Lower leg skin (tissue), 4 donors: ENCODE data around the gene AREG. TPM values are rescaled to one million over a fixed set of nuclear protein-coding genes. Genes with fewer than 3 reads are reported as not detected.

Experiments
- DNase-seq, 2 donors: peaks; one replicate each; pipeline ENCODE4 v3.0.0-alpha.2; 2019; ENCODE audit warnings: low spot score in 2 of 2
- H3K4me3 ChIP-seq: fragments of 200-600 bp; sonication (generic); 2 replicates; pipeline ENCODE4 v1.5.1; 2017; ENCODE audit warnings: mild to moderate bottlenecking, low read depth; ENCODE audit not compliant: poor library complexity, severe bottlenecking
- CTCF ChIP-seq, 3 donors: fragments of 450-650 bp; IDR thresholded peaks; one replicate each; pipeline ENCODE4 v1.5.1; 2016; ENCODE audit warnings: antibody characterized with exemption in 3 of 3, mild to moderate bottlenecking in 3 of 3, moderate library complexity in 2 of 3
- POLR2A ChIP-seq, 2 donors: fragments of 450-650 bp; IDR thresholded peaks; one replicate each; pipeline ENCODE4 v1.6.1; 2016 to 2017; ENCODE audit warnings: antibody characterized with exemption in 2 of 2, mild to moderate bottlenecking in 1 of 2, moderate library complexity in 1 of 2
- WGBS, 2 donors: methylation state at CpG; one replicate each; pipeline ENCODE4 v1.1.5; 2018; 5-methylcytosine and 5-hydroxymethylcytosine counted together
- intact Hi-C: fragments of 100-400 bp; cut with DNase I; formaldehyde crosslinking; loops from one replicate; pipeline ENCODE4 v1.15.0; 2023; ENCODE audit warnings: low total_unique reads
- total RNA-seq, 4 donors: library from RNA; depleted of rRNA; stranded (reverse); fragments of >200 nt; gene quantifications; one replicate each; pipeline ENCODE4 v1.1.0, GENCODE V29; 2016

Gene AREG
- total RNA-seq, 4 donors from 2014 or later: 7.4 to 15.2 (median 11.6) TPM

GRCh38 chr4:74433541-74434172 is 11.3 kb upstream of the AREG start:
- intact Hi-C loops: no loop called here
- TF ChIP-seq CTCF (IDR thresholded peaks at IDR 0.05): no peak
- TF ChIP-seq POLR2A (IDR thresholded peaks at IDR 0.05): no peak
- DNase-seq: no peak
- H3K4me3 ChIP-seq: no peak overlapping the region
- WGBS, 2 donors: 71 to 86% methylated on average over 7 of the region's 7 CpGs

- no peak for DNase-seq
- H3K4me3 ChIP-seq: no peak overlapping the region
- TF ChIP-seq POLR2A (IDR thresholded peaks at IDR 0.05) (no peak), CTCF (IDR thresholded peaks at IDR 0.05) (no peak)
- WGBS, 2 donors: 73 to 87% methylated on average over 1 of the region's 1 CpG
- intact Hi-C loops: no loop called here
Measured at GRCh38 chr4:74435296-74435695, 9.6 kb upstream of the AREG start.

- H3K4me3 ChIP-seq: no peak overlapping the region
- WGBS, 2 donors: 87 to 89% methylated on average over 3 of the region's 3 CpGs
- intact Hi-C loops: no loop called here
- TF ChIP-seq CTCF (IDR thresholded peaks at IDR 0.05) (no peak), POLR2A (IDR thresholded peaks at IDR 0.05) (no peak)
- no peak for DNase-seq
Measured at GRCh38 chr4:74437866-74438265, 7.1 kb upstream of the AREG start.

GRCh38 chr4:74438661-74439060 is 6.3 kb upstream of the AREG start:
- no peak overlapping the region for H3K4me3 ChIP-seq
- no peak for TF ChIP-seq CTCF (IDR thresholded peaks at IDR 0.05)
- no peak for TF ChIP-seq POLR2A (IDR thresholded peaks at IDR 0.05)
- WGBS, 2 donors: 89 to 94% methylated on average over 1 of the region's 1 CpG
- intact Hi-C loops: no loop called here
- no peak for DNase-seq

GRCh38 chr4:74439952-74440351 is 5.0 kb upstream of the AREG start:
- TF ChIP-seq CTCF (IDR thresholded peaks at IDR 0.05): no peak
- no peak for TF ChIP-seq POLR2A (IDR thresholded peaks at IDR 0.05)
- no peak overlapping the region for H3K4me3 ChIP-seq
- DNase-seq: no peak
- intact Hi-C loops: no loop called here
- WGBS, 2 donors: 83 to 94% methylated on average over 7 of the region's 7 CpGs

- no peak for DNase-seq
- WGBS, 2 donors: 71 to 96% methylated on average over 4 of the region's 4 CpGs
- intact Hi-C loops: no loop called here
- no peak overlapping the region for H3K4me3 ChIP-seq
- TF ChIP-seq CTCF (IDR thresholded peaks at IDR 0.05) (no peak), POLR2A (IDR thresholded peaks at IDR 0.05) (no peak)
Measured at GRCh38 chr4:74440356-74440755, 4.6 kb upstream of the AREG start.
